ENCODE measurements around the gene TTLL3. TPM values are rescaled to one million over a fixed set of nuclear protein-coding genes. Genes with fewer than 3 reads are reported as not detected.

Gene TTLL3
- total RNA-seq, 1 donor from 2014 or later = 37.7 TPM

- H3K9me3 Mint-ChIP-seq = no peaks in the 10 kb centered on the region
- no peaks in the 10 kb centered on the region for H3K36me3 Mint-ChIP-seq (ENCODE audit: low read depth)
- no peak overlapping the region for H3K4me3 Mint-ChIP-seq
- no peak overlapping the region for H3K27ac Mint-ChIP-seq
- intact Hi-C loops (cut with micrococcal nuclease) = no loop called here
- peaks cover 3% of the 10 kb centered on the region for H3K4me1 Mint-ChIP-seq
- no peak for DNase-seq
- H3K27me3 Mint-ChIP-seq = no peaks in the 10 kb centered on the region
These were observed 74.6 kb downstream of the TTLL3 start for GRCh38 chr3:9884555-9885165.

Other genes starting within 250 kb of the TTLL3 start
- gene MTMR14, start 160.8 kb upstream of the TTLL3 start, total RNA-seq = 42.6 and 43.4 TPM in 2 replicates
- gene CPNE9, start 106.4 kb upstream of the TTLL3 start, total RNA-seq = 0.17 TPM in 1 of 2 replicates, not detected in the other
- gene BRPF1, start 78.5 kb upstream of the TTLL3 start, total RNA-seq = 41.7 and 45.3 TPM in 2 replicates
- gene OGG1, start 60.3 kb upstream of the TTLL3 start, total RNA-seq = 37.0 and 41.1 TPM in 2 replicates
- 81.0 and 83.7 TPM in 2 replicates for gene CAMK1, start 40.3 kb upstream of the TTLL3 start, total RNA-seq
- gene TADA3, start 17.8 kb upstream of the TTLL3 start, total RNA-seq = 63.4 and 64.6 TPM in 2 replicates
- 263 and 267 TPM in 2 replicates for gene ARPC4, start 17.2 kb upstream of the TTLL3 start, total RNA-seq
- 84.3 and 85.7 TPM in 2 replicates for gene RPUSD3, start 33.7 kb downstream of the TTLL3 start, total RNA-seq
- not detected in 2 replicates for gene CIDEC, start 70.0 kb downstream of the TTLL3 start, total RNA-seq
- gene JAGN1, start 80.3 kb downstream of the TTLL3 start, total RNA-seq = 39.5 and 41.0 TPM in 2 replicates
- gene IL17RE, start 92.6 kb downstream of the TTLL3 start, total RNA-seq = 1.1 TPM in 2 replicates
- gene IL17RC, start 106.8 kb downstream of the TTLL3 start, total RNA-seq = 0.28 and 0.42 TPM in 2 replicates
- 22.7 and 23.4 TPM in 2 replicates for gene CRELD1, start 123.6 kb downstream of the TTLL3 start, total RNA-seq
- gene PRRT3, start 142.1 kb downstream of the TTLL3 start, total RNA-seq = 11.8 and 13.5 TPM in 2 replicates
- 41.4 and 42.1 TPM in 2 replicates for gene EMC3, start 176.6 kb downstream of the TTLL3 start, total RNA-seq
- gene FANCD2, start 216.2 kb downstream of the TTLL3 start, total RNA-seq = 71.4 and 73.8 TPM in 2 replicates